SK-N-SH treated with all-trans-retinoic acid at 6 μM for 48 hours (cell line): ENCODE results near the gene DEFB123.

Experiments
- BACH2 ChIP-seq: fragments of 250-450 bp; sonication (Bioruptor Pico); IDR thresholded peaks from 2 replicates; pipeline ENCODE4 v1.9.0; 2021; ENCODE audit warnings: mild to moderate bottlenecking, borderline replicate concordance
- CSDC2 ChIP-seq: fragments of 250-450 bp; sonication (Bioruptor Pico); IDR thresholded peaks from 2 replicates; pipeline ENCODE4 v1.5.0; 2020; ENCODE audit warnings: mild to moderate bottlenecking, moderate library complexity
- PPARA ChIP-seq: fragments of 250-450 bp; sonication (Bioruptor Pico); IDR thresholded peaks from 2 replicates; pipeline ENCODE4 v1.5.0; 2020; ENCODE audit warnings: mild to moderate bottlenecking, borderline replicate concordance
- TCF4 ChIP-seq: fragments of 250-450 bp; sonication (Bioruptor Pico); IDR thresholded peaks from 2 replicates; pipeline ENCODE4 v1.8.0; 2021; ENCODE audit warnings: mild to moderate bottlenecking, moderate library complexity, borderline replicate concordance
- TOX ChIP-seq: fragments of 250-450 bp; sonication (Bioruptor Pico); IDR thresholded peaks from 2 replicates; pipeline ENCODE4 v1.8.0; 2021; ENCODE audit warnings: mild to moderate bottlenecking, moderate library complexity, borderline replicate concordance
- ZNF565 ChIP-seq: fragments of 450-650 bp; formaldehyde crosslinking; conservative IDR thresholded peaks from 2 replicates; pipeline ENCODE4 v1.5.0; 2020; ENCODE audit warnings: low read depth, mild to moderate bottlenecking, moderate library complexity
- TF ChIP-seq, protein P1 (sequence below): fragments of 250-450 bp; sonication (Bioruptor Pico); IDR thresholded peaks from 2 replicates; pipeline ENCODE4 v1.8.0; 2020; ENCODE audit warnings: mild to moderate bottlenecking, moderate library complexity, borderline replicate concordance

DNA sequence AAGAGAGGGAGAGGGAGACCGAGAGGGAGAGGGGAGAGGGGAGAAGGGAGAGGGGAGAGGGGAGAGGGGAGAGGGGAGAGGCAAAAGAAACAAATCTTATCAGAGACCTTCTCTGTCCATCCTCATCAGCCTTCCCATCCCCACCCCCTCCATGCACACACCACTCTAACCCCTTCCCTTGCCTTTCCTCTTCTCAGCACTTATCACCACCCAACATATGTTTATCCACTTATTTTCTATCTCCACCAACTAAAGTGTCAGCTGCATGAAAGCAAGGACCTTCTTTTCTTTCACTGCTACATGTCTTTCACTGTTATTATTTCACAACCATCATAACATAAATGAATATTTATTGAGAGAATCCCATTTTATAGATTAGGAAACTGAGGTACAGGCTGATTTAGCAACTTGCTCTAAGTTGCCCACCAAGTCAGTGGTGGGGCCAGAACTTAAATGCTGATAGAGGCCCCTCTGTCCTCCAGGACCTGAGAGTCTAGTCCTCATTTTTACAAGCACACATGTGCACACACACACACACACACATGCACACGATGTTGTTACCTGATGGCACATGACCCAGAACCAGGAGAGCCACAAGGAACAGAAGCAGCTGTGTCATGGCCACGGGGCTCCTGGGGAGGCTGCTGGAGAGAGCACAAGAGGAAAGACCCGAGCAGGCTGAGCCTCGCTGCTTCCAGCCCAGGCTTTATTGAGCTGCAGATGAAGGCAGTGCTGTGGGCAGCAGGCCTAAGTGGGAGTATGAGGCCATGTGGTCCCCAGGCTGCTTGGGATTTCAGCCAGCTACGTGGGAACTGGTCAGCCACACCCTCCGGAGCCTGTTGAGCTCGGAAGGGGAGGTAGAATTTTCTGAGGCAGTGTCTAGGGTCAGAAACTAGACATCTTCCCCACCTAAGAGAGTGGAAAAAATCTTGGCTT lies 32.2 kb downstream of the DEFB123 start:
- TF ChIP-seq, protein P1, sequence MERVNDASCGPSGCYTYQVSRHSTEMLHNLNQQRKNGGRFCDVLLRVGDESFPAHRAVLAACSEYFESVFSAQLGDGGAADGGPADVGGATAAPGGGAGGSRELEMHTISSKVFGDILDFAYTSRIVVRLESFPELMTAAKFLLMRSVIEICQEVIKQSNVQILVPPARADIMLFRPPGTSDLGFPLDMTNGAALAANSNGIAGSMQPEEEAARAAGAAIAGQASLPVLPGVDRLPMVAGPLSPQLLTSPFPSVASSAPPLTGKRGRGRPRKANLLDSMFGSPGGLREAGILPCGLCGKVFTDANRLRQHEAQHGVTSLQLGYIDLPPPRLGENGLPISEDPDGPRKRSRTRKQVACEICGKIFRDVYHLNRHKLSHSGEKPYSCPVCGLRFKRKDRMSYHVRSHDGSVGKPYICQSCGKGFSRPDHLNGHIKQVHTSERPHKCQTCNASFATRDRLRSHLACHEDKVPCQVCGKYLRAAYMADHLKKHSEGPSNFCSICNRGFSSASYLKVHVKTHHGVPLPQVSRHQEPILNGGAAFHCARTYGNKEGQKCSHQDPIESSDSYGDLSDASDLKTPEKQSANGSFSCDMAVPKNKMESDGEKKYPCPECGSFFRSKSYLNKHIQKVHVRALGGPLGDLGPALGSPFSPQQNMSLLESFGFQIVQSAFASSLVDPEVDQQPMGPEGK = no peak
- no peak for TF ChIP-seq TCF4
- TF ChIP-seq ZNF565 = no peak
- TF ChIP-seq BACH2 (CRISPR knock-in tag) = no peak
- TF ChIP-seq CSDC2 (CRISPR knock-in tag) = no peak
- no peak for TF ChIP-seq TOX
- no peak for TF ChIP-seq PPARA (CRISPR knock-in tag)
